Endothelial cell of umbilical vein (primary cell): Measurements from ENCODE around the gene ASPHD2.

ENCODE experiments used
- CTCF ChIP-seq, 2 donors: IDR thresholded peaks; 1 replicate in 1 of 2; 2 replicates in 1 of 2; pipeline ENCODE4 v1.5.1; 2011; ENCODE audit warnings: low read length in 2 of 2, mild to moderate bottlenecking in 2 of 2, moderate library complexity in 2 of 2, control low read depth in 1 of 2, inconsistent platforms in 1 of 2, low read depth in 1 of 2; ENCODE audit not compliant: insufficient read depth in 1 of 2; ENCODE audit errors: extremely low read depth in 1 of 2
- EZH2 ChIP-seq: IDR thresholded peaks from 2 replicates; pipeline ENCODE4 v1.6.1; 2012; ENCODE audit warnings: borderline replicate concordance, low read depth, mild to moderate bottlenecking, moderate library complexity, low read length, inconsistent platforms; ENCODE audit not compliant: severe bottlenecking
- FOS ChIP-seq: IDR thresholded peaks from 2 replicates; pipeline ENCODE4 v1.6.1; 2011; ENCODE audit warnings: mild to moderate bottlenecking, low read length, moderate library complexity, borderline replicate concordance; ENCODE audit not compliant: insufficient read depth
- GATA2 ChIP-seq: IDR thresholded peaks from 2 replicates; pipeline ENCODE4 v1.7.0; 2011; ENCODE audit warnings: low read depth, mild to moderate bottlenecking, moderate library complexity, mixed read lengths, low read length; ENCODE audit not compliant: insufficient read length, insufficient read depth
- JUN ChIP-seq: IDR thresholded peaks from 2 replicates; pipeline ENCODE4 v1.6.1; 2011; ENCODE audit warnings: borderline replicate concordance, low read depth; ENCODE audit not compliant: insufficient read length, insufficient read depth
- MAX ChIP-seq: IDR thresholded peaks from 2 replicates; pipeline ENCODE4 v1.6.1; 2011; ENCODE audit not compliant: insufficient read depth, insufficient read length
- MYC ChIP-seq: IDR thresholded peaks from one replicate; pipeline ENCODE4 v1.6.1; 2011; ENCODE audit warnings: mild to moderate bottlenecking, low read depth, low read length
- POLR2A ChIP-seq: IDR thresholded peaks from 2 replicates; pipeline ENCODE4 v1.6.1; 2012; ENCODE audit warnings: low read depth, mild to moderate bottlenecking, control low read depth, low read length
- POLR2AphosphoS5 ChIP-seq: IDR thresholded peaks from 2 replicates; pipeline ENCODE4 v1.6.1; 2012; ENCODE audit warnings: low read depth, mild to moderate bottlenecking, control low read depth, low read length, moderate library complexity; ENCODE audit not compliant: insufficient read depth

- TF ChIP-seq POLR2A (no peak), CTCF (IDR thresholded peaks at IDR 0.05; ENCODE audit: extremely low read depth in 1 of 2, insufficient read depth in 1 of 2, low read depth in 1 of 2, low read length in 2 of 2) (no peak), EZH2 (no peak), POLR2AphosphoS5 (no peak), MYC (no peak), MAX (no peak), JUN (no peak), FOS (no peak), GATA2 (no peak)
Measured at GRCh38 chr22:26385164-26385563, 43.9 kb upstream of the ASPHD2 start.
